Measurements from ENCODE around the gene CIRBP.
A peak's percentile ranks its signal among the peaks of the same experiment; 100 is the strongest.

The CIRBP gene

DNA sequence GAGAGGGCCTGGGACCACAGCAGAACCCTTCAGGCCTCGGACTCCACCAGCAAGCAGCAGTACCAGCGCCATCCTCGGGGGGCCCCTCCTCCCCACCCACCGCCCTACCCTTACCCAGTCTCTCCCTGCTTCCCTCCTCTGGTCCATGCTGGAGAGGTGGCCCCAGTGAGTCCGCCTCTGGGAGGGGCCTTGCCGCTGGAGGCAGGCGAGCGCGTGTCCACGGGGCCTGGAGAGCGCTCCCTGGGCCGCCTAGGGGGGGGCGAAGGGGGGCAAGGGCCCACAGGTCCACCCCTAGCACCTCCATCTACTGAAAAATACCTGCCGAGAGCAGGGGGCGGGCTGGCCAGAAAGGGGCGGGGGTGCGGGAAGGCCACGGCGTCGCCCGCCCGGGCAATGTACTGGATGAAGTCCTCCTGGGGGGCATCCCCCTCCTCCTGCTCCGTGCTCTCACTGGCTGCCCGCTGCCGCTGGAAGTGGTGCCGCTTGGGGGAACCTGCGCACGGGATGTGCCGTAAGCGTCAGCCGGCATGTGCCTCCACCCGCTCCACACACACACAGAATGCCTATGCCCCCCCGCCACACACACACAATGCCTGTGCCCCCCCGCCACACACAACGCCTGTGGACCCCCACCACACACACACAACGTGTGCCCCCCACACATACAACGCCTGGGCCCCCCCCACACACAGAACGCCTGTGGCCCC lies 38.2 kb upstream of the CIRBP start:
- no peak for DNase-seq

DNA sequence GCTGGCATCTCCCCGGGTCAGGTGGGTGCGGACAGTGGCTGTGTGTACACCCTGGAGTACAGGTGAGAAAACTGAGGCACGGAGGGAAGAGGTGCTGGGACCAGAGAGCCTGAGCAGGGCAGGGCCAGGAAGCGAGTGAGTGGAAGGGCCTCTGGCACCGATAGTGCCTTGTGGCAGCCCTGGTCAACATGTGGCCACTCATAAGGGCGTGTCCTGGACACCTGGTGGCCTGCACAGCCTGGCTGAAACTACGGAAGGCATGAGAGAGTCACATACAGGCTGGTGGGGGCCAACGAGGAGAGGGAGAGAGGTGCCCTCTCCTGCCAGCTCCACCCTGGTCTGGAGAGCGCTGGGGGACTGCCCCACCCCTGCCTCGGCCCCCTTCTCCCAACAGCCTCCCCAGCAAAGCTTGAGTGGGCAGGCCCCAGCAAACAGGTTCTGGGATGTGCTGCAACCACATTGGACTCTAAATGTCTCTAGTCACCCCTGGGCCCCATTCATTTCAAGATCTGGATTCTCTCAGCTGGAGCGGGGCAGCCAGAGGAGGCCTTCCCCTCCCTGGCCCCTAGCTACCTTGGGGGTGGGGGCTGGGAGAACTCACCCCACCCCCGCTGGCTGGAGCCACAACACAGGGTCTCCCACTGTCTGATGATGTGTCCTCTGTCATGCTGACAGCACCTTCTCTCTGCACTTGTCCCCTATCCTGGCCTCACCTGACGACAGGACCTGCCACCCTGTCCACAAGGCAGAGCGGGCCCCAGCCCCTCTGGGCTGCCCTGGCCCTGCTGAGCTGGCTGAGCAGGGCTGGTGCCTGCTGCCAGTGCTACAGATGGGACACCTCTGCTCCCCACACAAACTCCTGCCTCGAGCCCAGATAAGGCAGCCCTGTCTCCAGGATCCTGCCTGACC lies 37.1 kb upstream of the CIRBP start:
- DNase-seq, result no peak

DNA sequence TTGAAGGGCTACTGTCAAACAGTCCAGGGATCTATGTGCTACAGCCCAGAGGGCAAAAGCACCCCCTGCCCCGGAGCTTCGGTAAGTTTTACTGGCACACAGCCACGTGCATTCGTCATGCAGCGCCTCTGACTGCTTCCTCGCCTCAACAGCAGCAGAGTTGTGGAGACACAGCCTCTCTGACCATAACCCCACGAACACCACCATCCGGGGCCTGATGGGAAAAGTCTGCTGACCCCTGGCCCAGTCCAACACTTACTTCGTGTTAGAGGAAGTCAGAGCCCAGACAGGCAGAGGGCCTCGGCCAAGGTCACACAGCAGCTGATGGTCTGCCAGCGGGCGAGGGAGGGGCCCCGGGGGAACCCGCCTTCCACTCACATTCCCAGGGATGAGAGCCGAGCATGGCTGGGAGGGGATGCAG lies 36.5 kb upstream of the CIRBP start:
- no peak for DNase-seq

DNA sequence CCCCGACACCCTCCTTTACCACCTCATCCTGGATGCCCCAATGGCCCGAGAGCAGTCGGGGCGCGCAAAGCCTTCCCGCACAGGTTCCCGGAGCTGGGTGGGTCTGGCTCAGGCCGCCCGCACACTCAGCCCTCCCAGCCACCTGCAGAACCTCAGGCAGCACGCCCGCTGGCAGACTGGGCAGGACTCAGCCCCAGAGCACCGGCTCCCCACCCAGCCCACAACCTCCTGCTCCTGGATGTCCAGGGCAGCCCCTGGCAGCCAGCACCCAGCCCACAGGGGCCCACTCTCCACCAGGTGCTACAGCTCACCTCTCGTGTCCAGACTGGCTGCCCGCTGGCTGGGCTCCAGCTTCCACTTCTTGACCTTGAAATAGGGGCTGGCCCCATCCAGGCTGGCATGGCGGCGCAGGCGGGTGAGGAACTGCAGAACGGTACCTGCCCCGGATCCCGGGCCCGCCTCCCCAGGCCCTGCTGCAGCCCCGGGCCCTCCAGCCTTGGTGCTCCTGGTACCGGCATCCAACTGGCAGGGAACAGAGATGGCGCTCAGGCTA lies 35.9 kb upstream of the CIRBP start:
- DNase-seq, result no peak

DNA sequence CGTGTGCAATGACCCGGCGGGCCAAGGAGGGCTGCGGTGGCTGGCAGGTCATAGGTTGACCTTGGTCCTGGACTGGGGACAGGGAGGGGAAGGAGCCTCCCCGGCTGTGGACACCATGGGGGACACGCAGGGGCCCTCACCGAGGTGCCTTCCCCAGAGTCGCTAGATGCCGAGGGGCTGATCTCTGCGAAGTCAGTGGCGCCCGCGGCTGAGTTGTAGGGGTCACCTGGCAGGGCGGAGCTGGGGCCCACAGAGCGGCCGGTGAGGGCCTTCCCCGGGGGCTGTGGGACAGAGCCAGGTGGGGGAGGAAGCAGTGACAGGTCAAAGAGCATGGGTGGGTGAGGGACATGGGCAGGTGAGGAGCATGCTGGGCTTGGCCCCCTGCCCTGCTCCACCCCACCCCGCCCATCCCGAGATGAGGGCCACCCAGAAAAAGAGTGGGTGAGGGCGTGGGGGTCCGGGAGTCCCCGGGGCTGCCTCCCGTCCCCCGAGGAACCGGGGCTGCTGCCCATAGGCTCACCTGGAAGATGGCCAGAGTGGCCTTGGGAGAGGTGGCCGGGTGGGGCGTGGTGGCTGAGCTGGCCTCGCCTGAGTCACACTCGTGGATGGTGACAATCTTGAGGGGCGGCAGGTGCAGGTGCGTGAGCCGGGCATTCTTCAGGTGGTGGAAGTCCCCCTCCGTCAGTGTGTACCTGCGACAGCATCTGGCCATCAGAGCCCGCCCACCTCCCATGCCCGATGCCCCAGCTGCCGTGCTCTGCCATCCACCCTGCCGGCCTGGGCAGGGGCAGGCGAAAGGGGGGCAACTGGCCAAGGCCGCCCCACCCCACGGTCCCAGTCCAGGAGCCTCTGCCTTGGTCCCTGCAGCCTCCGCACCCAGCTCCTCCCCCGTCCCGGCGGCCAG lies 34.8 kb upstream of the CIRBP start:
- DNase-seq, result no peak

DNA sequence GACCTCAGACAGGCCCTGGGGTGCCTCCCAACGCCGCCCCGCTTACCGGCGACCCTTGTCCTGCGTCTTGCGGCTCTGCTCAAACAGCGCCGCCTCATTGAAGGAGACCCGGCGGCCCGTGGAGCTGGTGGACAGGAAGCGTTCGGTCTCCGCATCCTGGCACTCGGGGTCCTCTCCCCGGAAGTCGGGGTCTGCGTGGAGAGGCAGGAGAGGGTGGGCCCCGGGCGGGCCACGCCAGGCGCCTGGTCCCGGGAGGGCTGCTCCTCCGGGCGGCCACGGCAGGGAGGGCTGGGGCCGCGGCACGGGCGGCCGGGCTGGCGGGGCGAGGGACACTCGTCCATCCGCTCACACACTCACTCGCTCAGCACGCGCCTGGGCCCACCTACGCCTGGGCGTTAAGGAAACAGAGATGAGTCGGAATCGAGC lies 34.2 kb upstream of the CIRBP start:
- no peak for DNase-seq

DNA sequence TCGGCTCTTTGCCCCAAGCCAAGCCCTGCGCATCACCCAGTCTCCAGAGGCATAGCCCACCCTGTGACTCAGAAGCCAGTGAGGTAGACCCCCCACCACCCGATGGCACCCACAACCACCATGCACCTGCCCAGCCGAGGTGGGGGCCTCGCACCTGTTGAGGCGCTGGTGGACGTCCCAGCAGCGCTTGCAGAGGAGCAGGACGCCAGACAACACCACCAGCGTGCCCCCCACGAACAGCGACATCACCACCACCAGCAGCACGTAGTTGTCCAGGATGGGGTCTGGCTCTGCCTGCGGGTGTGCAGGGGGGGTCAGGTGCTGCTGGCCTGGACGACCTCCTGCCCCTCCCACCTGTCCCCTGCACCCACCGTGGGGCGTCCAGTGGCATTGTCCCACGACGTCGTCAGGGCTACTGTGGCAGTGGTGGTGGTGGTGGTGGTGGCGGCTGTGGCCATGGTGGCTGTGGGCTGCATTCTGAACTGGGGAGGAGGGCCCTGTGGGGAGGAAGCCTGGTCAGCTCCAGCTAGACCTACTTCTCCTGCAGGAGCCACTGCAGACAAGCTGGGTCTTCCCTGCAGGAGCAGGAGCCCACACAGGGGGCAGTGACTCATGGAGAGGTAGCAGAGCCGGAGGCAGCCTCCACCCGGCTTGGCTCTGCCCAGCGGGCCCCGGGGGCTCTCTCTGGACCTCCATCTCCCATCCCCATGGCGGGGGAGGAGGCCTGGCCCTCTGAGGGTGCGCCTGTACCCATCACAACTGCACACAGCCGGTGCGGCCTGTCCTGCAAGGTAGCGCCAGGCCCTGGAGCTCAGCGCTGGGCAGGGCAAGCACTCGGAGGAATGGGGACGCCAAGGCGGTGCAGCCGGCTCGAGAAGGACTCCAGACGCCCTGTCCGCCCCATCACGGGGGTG lies 33.2 kb upstream of the CIRBP start:
- no peak for DNase-seq

DNA sequence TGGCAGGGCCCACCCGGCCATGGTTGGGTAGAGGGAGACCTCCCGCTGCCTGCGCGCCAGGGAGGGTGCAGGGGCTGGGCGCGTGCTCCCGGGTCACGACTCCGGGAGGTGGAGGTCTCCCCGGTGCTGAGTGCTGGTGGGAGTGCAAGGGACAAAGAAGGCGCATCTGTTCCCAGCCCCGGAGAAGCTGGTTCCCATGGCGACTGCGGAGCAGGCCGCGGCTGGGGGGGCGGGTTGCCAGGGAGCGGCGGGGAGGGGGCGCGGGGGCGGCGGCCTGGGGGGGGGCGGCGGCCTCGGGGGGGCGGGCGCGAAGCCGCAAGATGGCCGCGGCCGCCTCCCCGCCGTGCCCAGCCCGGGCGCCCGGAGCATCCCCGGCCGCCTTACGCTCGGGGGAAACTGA lies 32.6 kb upstream of the CIRBP start:
- DNase-seq, result no peak

DNA sequence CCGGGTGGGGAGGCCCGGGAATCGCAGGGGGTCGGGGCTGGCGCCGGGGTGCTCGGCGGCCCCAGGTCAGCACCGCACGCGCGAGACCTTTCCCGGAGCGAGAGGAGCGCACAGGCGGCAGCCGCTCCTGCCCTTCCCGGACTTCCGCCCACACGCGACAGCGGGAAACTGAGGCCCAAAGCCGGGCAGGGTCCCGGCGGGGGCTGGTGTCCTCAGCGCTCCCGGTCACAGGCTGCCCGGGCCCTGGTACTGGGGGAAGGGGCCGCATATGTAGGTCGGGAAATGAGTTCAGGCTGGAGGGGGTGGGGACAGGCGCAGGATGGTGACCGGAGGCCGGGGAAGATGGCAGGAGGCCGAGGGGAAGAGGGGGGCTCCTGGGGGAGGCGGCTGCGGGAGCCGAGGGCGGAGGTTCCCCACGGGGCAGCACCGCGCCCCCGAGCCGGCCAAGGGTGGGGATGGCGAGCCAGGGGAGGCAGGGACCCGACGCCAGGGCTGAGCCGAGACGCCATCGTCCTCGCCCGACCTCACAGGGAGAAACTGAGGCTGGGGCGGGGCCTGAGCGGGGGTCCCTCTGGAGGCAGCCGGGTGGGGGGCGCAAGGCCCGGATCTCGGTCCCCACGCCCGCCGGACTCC lies 32.0 kb upstream of the CIRBP start:
- DNase-seq, result no peak

DNA sequence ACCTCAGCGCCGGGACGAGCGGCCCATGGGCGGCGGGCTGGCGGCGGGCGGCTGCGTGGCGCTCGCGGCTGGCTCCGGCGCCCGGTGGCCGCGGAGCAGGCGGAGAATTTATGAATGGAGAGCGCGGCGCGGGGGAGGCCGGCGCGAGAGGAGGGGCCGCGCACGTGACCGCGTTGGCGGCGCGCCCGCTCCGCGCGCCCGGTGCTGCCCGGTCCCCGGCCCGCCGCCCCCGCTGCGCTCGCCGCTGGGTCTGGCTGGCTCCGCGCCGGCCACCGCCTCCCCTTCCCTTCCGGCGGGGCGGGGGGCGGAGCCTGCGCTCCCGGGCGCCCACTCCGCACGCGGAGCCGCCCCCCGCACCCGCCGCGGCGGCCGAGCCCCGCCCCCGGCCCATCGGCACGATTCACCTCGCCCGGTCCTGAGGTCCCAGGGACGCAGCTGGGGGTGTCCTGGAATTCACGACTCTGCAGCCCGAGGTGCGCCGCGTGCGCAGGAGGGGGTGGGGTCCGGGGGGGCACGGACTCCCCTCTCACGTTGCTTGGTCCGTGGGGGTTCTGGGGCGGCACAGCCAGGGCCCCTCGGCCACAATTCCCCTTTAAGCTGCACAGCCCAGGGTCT lies 31.3 kb upstream of the CIRBP start, which contains the start of gene CBARP:
CBARP (minus strand) TSS at position 252 of the 615 bp plus-strand sequence. CDS start 1,905 bp downstream, outside the sequence.
- no peak for DNase-seq

DNA sequence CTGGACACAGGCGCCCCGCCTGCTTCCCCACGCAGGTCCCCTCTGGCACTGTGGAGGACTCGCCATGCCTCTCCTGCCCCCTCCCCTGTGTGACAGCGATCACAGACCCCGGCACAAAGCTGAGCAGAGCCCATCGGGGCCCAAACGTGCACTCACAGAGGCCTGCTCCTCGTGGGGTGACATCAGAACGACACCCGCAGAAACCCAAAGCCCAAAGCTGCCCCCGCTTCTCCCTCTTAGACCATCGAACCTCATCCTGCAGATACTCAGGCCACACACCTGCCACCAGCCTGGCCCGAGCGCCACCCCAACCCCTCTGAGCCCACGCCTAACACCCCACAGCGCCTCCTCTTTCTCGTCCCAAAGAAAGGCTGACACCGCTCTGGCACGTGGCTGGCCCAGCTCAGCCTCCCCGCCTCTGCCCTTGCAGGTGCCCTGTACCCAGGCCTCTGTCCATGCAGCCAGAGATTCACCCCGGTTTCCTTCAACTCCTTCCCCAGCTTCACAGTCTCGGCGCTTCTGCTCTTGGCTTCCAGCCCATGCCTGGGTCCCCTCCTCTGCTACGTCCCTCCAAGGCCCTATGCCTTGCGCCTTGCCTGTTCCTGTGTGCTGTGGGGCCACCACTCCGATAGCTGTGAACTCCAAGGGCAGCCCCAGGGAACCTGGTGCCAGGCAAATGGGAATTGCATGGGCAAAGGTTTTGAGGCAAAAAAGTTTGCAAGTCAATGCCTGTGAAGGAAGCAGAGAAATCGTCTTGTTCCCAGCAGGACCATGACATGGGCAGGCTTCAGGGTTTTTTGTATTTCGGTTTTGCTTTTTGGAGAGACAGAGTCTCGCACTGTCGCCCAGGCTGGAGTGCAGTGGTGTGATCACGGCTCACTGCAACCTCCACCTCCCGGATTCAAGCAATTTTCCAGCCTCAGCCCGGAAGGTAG lies 30.5 kb upstream of the CIRBP start:
- DNase-seq, result no peak

DNA sequence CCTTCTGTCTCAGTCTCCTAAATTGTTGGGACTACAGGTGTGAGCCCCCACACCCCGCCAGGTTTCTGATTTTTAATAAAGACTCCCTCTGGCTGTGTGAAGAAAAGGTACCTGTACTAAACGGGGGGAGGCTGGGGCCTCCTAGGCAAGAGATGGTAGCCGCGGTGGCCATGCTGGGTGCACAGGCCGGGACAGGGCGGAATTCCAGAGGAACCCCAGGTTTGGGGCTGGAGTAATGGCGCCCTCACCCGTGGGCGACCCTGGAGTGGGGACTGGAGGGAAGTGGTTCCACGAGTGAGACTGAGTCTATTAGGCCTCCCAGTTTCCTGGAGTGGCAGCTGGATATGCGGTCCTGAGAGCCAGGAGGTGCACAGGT lies 29.7 kb upstream of the CIRBP start:
- no peak for DNase-seq

DNA sequence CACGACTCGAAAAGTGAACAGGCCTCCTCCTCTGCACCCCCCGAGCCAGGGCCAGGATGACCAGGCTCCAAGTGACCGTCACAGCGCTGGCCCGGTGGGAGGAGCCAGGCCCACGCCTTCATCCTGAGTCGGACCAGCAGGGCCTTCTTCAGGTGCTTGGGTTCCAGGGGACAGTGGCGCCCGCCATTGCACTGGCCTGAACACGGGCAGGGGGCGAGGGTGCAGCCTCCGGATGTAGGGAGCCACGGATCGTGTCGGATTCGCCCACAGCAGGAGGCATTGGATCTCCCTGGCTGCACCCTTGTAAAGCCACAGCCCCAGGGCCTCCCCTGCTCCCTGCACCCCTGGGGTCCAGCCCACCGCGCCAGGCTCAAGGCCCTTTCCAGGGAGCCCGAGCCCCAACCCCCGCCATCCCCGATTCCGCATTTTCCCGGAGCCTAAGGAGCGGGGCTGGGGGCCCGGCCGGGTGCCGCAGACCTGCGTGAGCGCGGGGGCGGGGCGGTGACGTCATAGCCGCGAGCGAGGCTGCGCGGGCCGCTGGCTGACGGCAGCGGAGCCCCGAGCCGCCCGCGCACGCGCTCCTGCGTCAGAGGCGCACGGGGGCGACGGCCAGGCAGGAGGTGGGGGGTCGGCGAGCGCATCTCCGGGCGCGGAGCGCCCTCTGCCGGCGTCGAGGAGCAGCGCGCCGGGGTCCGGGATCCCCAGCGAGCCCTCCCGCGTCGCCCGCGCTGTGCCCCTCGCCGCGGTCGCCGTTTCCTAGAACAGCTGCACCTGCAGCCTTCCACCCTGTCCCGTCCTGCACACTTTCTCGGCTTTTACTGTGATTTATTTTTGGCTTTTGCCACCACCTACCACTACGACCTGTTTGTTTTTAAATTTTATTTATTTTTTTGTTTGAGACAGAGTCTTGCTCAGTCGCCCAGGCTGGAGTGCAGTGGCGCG lies 29.1 kb upstream of the CIRBP start:
- peak; percentile 80 for DNase-seq

DNA sequence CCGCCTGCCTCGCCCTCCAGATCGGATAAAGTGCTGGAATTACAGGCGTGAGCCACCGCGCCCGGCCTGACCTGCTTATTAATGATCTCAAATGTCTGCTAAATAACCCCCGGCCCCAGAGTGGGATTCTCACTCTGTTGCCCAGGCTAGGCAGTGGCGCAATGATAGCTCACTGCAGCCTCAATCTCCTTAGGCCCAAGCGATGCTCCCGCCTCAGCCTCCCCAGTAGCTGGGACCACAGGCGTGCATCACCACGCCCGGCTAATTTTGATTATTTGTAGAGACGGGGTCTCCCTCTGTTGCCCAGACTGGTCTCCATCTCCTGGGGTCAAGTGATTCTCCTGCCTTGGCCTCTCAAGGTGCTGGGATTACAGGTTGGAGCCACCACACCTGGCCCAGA lies 28.2 kb upstream of the CIRBP start:
- DNase-seq, result no peak

DNA sequence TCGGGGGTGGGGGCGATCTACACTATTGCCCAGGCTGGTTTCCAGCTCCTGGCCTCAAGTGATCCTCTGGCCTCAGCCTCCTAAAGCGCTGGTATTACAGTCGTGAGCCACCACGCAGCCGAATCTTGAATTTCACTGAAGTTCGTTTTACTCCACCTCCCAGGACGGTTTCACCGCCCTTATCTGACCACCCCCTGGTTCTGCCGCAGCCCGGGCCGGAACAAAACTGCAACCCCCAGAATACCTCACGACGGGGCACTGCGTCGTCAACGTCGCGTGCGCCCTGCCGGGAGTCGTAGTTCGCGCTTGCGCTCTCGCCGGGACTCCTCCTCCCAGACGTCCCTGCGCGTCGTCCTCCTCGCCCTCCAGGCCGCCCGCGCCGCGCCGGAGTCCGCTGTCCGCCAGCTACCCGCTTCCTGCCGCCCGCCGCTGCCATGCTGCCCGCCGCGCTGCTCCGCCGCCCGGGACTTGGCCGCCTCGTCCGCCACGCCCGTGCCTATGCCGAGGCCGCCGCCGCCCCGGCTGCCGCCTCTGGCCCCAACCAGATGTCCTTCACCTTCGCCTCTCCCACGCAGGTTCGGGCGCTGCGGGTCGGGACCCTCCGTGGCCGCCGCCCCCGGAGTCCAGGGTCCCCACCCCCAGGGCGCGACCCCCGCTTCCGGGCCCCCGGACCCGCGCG lies 27.6 kb upstream of the CIRBP start, which contains the start of gene ATP5F1D:
ATP5F1D (plus strand) TSS at position 335 of the 679 bp plus-strand sequence; CDS start at position 435, 100 bp downstream.
- DNase-seq, result peak; percentile 86

DNA sequence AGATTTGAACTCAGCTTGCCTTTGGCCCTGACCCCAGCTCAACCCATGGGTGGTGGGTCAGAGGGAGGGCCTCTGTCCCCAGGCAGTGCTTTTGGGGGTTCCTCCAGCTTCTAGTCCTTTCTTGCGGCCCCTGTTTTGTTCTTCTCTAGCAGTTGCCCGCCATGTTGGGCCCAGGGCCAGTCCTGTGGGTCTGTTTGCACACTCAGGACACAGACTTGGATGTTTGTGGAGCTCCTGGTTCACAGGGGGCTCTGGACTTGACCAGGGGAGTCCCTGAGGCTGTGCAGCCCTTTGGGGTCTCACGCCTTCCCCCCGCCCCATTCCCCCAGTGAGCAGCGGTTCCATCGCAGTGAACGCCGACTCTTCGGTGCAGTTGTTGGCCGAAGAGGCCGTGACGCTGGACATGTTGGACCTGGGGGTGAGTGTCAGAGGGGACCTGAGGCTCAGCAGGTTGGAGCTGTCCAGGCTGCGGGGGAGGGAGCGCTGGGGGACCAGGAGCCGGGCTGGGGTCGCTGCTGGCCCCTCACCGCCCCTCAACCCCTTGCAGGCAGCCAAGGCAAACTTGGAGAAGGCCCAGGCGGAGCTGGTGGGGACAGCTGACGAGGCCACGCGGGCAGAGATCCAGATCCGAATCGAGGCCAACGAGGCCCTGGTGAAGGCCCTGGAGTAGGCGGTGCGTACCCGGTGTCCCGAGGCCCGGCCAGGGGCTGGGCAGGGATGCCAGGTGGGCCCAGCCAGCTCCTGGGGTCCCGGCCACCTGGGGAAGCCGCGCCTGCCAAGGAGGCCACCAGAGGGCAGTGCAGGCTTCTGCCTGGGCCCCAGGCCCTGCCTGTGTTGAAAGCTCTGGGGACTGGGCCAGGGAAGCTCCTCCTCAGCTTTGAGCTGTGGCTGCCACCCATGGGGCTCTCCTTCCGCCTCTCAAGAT lies 25.1 kb upstream of the CIRBP start:
- peak; percentile 75 for DNase-seq
